HG03139 (cell line): ENCODE results near the gene VAPA.

ENCODE experiments used
- ATAC-seq: cut with Tn5 transposase; IDR thresholded peaks from one replicate; pipeline ENCODE4 v1.9.1; 2021; ENCODE audit not compliant: unreplicated experiment

The VAPA gene

DNA sequence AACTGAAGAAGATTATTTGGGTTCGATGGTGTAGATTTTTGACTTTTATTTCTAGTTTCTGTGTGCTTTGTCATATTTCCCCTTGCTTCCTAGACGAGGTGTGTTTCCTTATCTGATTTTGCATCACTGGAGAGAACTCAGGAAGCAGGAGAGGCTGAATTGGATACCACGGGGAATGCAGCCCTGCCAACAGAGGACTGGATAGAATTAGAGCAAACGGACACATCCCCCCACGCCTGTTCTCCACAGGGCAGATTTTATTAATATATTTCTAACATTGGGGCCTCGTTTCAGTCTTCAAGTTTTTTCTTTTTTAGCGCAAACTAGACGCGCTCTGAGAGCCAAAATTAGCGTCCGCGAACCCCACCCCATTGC is 678 bp upstream of the VAPA start:
- no peak for ATAC-seq

DNA sequence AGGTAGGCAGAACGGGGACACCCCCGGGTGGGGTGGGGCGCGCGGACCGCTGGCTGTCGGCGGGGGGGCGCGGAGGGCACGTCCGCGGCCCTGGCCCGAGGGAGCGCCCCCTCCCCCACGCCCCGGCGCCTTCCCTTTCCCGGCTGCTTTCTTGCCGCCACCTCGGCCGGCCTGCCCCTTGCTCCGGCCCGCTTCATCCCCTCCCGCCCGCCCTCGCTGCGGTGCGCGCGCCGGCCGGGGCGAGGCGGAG is 443 bp downstream of the VAPA start:
- ATAC-seq = no peak

DNA sequence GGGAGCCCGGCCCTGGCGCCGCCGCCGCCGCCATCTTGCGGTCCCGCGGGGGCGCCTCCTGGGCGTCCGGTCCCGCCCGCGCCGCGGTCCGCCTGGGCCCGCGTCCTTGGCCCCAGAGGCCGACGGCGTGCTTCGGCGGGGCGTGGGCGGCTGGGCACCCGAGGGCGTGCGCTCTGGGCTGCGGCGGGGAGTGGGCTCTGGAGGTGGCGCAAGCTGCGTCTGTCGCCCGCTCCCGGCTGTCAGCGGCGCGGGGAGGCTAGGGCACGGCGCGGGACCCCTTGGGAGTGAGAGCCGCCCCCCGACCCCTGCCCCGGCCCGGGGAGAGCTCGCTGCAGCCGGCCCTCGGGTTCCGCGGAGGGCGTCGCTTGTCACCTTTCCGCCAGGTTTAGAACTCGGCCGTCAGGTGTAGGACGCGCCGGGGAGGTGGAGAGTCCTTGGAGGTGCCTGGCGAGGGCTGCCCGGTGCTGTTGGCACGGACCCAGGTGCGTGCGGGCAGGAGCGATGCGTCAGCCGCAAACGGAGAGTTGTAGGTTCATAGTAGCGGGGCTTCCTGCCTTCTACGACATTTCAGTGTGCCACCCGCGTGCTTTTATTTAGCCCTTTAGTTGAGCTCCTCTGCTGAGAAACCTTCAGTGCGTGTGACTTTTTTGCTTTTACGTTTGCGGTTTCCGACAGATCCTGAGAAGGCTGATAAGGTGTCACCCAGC is 921 bp downstream of the VAPA start:
- peak; percentile 18 for ATAC-seq

DNA sequence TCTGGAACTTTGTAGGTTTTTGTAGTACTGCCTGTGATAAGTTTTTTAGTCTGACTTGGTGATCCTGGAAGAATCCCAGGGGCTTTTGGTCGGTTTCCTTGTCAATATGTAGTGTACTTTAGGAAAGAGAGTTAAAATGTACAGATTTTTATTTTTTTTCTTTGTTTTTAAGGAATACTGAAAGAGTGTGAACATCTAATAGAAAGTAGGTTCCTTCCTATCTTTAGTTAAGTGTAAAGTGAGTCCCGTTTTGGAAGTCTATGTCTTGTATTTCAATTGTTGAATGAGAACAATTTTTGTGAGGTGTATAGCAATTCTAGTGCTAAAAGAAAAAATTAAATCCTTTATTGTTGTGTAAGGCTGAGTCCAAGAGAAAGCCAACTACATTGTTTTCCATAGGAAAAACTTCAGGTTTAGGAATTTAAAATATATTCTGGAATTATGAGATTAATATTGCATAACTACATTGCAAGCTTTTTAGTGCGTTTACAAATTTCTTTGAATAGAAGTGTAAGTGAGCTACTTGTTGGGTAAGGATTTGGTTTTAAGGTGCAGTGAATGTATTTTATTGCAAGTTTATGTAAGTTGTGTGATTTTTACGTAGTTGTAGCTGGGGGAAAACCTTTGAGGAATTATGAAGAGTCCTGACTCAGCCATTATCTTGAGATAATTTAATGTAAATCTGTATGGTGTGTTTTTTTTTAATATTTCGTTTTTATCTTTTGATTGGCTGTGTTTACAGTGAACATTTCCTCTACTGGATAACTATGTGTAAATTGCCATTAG is 1.7 kb downstream of the VAPA start:
- no peak for ATAC-seq

DNA sequence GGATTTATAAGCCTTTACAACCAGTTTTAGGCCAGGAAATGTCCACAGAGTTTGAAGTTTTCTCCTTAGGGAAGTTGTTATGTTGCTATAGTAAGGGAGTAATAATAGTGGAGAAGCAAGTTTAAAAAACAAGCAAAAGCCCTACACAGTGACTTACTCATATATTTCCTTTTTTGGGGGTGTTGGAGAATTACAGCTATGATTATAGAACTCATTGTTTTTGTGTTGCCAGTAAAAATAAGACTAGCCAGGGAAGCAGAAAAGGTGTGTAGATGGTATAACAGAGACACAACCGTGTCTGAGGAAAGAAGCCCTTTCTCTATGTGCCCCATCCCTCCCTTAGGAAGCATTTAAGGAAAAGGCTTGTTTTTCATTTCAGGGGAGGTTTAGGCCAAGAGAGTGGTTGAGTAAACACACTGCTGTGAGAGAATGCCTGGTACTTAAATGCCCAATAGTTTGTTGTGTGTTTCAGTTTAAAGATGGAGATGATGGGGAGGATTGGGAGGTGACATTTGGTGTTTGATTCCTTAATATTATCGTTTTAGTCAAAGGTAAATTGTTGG is 2.3 kb downstream of the VAPA start:
- no peak for ATAC-seq

DNA sequence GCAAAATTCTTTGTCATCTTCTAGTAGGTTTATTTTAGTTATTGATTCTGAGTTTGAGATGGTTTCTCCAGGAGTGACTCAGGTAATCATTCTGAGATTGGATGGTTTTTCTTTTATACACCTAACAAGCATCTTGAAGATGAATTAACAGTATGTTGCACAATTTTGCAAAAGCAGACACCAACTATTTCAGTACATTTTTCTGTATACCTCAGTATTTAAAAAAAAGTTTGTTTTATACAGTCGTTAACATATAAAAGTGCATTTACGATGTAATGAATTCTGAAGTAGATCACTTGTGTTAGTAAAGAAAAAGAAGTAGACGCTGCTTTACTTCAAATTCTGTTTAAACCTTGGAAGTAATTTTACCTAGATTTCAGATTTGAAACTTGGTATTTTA is 3.0 kb downstream of the VAPA start:
- ATAC-seq = no peak

DNA sequence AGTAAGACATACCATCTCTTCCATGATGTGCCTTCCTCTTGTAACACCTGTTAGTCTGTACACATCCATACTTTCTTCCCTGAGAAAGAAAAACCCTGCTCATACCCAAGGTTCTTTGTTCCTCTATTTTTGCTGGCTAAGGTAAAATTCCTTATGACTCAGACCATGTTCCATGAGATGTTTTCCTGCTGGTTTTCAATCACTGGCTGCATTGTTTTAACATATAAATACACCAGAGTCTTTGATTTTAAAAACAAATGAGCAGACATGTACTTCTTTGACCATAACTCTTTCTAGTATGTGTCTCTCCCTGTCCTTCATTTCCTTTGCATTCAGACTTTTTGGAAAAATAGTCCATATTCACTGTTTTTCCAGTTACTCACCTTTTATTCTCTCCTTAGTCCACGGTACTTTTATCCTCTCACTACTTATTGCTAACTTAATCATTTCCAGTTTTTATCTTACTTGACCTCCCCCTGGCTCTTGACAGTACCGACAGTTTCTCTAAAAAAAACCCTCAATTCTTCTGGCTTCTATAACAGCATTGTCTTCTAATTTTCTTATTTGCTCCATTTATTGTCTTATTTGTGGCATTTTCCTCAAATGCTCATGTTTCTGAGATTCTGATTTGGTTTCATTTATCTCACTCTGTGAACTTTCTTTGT is 4.3 kb downstream of the VAPA start:
- ATAC-seq = no peak

DNA sequence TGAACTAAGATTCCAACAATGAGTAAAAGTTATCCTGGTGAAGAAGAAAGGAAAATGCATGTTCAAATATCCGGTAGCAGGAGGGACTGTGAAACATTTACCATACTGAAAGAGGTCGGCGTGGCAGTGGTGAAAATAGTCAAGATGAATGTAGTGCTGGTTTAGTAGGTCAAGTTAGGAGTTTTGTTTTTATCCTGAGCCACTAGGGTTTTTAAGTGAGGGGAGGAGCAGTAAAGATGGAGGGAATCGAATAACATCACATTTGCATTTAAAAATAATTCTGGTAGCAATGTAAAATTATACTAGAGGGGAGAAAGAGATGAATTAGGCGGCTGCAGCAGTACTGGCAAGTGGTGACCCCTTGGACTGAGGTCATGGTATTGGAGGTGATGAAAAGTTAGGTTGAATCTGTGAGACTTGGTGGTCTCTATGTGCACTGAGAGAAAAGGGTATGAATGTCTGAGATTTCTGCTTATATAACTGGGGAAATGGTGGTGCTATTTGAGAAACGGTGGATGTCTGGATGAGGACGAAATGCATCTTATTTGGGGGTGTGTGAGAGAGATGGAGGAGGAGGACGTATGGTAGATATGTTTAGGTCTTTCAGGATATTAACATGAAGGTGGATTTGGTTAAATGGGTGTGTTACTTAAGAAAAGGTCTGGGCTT is 5.9 kb downstream of the VAPA start:
- no peak for ATAC-seq

DNA sequence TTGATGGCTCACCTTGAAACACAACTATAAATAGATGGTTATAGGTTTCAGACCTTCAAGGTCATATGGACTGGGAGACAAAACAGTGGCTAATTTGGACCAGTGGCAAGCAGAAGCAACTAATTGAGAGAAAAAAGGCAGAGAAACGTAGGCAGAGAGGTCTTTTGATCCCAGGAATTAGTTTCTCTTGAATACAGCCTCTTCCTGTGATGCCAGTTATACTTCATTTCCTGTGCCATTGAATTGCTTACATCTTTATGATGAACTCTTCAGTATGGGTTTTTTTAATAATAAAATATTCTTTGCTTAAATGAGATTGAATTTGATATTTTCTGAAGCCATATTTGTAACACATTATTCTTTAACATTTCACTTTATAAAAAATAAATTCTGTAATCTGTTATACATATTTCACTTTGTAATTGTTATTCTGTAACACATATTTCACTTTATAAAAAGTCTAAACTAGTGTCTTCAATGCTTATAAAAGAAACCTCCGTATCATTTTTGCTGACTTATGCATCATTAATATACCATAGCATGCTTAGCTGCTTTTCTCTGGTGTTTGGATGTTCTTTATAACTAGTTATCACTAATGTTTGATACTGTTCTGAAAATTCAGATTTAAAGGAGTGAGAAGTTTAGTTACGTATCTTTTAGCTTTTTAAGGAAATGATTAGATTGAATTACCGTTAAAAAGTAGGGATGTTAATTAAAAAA is 8.9 kb downstream of the VAPA start:
- no peak for ATAC-seq

DNA sequence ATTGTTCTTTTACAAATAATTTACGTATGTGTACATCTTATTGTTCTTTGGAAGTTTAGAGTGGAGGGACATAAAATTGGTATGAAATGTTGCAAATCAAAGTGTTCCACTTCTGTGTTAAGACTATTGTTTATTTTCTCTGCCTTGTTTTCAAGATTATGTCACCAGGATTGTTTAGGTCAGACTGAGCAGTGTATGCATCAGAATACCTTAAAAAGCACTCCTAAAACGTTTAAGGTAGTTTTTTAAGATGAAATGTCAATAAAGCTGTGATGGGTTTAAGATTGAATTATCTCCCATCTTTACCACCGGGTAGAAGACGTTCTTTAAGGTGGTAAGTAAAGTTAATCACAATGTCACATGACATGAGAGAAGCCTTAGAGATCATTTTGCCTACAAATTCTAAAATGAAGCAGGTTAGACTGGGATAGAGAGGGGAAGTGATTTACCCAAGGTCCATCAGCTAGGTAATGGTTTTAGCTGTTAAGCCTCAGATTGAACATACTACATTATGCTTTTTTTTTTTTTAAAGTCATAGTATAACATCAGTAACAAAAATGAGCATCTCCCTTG is 10.6 kb downstream of the VAPA start:
- no peak for ATAC-seq

DNA sequence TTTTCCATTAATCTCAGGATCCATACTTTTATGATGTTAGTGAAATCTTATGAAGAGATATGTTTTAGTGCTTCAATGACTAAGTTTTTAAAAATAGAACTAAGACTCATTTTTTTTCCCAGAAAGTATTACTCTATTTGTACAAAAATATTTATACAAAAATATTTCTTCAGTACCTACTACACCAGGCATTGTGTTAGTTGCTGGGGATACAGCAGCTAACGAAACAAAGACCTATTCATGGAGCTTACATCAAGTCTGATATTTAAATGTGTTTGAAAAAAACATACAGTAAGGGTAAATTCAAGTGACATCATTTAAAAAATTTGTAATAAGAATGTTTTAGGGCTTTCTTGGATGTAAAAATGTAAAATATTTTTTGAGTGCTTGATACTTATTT is 11.6 kb downstream of the VAPA start:
- no peak for ATAC-seq

DNA sequence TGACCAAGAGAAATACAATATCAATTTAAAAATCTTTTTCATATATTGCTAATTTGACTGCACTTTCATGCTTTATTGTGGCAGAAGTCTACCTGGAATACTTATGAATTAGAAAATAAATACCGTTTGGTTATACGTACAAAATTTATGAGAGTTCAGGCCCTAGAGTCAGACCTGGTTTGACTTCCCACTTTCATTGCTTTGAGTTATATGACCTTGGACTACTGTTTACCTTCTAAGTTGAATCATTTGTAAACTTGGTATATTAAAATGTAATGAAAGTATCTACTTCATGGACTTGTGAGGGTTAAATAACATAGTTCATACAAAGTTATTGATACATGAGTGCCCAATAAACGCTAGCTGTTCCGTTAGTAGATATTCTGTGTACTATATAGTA is 12.0 kb downstream of the VAPA start:
- no peak for ATAC-seq

DNA sequence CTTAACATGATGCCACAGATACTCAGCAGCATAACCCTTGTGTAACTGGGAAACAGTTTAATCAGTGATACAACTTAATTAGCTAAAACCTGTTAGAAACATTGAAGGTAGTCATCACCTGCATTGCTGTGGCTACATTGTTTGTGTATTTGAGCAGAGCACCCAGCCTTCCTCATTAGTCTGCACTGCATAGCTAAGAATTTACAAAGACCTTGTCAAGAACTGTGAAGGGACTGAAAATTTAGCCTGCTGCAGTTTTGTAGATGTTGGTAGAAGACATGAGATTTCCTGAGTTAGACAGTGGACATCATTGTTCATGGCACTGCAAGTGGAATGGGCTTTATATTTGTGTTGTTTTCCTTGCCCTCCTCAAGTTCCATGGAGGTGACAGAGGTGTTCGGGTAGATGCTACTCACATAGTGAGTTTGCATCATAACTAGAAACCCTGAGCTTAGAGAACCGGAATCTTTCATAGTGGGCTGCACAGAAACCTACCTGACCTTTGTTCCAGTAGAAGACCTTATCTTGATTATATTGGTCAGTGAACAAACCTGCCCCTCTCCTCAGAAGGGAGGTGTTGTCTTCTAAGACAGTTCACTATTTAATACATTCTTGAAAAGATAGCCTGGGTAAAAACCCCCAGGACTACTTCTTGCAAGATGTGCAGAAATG is 12.5 kb downstream of the VAPA start:
- ATAC-seq = no peak

DNA sequence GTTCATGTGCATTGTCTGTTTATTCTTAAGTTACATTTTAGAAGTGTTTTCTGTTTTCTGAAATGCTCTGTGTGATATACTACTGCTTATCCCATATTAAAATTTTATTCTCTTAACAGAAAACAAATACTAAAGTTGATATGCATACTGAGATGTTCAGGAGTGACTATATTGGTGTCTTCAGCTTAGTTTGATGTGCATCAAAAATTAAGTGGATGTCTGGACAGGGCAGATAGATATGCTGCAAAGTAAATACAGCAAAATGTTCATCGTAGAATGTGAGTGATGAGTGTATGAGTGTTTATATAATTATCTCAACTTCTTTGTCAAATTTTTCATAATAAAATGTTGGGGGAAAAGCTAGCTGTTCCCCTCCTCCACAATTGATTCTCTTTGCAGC is 13.2 kb downstream of the VAPA start:
- ATAC-seq = no peak

DNA sequence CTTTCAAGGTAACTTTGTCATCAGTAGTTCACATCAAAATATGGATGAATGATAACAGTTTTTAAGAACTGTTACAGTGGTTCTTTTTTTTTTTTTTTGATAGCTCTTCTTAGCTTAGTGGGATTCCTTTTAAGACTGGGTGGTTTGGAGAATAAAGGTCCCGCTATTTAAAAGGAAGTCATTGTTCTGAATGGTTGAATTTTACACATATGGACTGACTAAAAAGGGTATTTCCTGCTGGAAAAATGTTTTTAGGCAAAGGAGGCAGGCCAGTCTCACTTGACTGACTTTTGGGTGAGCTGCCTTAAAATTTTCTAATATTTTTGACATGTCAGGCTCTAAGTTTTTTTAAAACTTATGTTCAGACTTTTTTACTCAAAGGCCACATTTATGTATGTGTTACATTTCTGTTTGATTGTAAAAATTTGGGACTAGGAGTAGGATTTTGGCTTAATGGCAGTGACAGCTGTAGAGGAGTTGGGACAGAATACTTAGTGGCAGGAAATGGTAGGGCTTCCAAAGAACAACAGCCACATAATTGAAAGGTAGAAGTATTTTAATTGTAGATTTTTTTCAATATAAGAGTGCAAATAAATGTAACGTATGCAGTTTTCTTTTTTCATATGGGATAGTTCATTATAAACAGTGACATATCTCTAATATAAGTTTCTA is 13.7 kb downstream of the VAPA start:
- ATAC-seq = no peak

DNA sequence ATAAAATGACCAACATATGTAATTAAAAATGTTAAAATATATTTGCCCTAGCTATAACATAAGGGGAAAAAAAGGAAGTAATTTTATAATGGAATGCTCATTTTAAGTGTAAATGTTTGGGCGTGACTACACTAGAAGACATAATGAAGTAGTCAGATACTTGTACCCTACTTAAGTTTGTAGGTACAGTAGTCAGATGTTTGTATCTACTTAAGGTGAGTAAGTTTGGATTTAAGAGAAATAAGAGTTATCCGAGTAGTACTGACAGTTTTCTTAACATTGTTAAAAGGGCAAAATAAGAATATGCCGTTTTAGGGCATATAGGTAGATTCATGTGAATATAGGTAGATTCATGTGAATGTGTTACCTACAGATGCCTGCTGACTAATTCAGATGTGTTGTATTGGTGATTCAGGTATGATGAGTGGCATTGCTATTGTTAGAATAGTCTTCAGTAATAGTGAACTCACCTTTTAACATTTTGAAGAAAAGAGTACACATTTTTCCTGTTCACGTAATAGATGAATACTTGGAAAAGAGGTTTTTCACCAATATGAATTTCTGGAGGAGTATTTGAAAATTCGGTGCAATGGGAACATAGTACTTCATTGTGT is 14.9 kb downstream of the VAPA start:
- ATAC-seq = no peak

DNA sequence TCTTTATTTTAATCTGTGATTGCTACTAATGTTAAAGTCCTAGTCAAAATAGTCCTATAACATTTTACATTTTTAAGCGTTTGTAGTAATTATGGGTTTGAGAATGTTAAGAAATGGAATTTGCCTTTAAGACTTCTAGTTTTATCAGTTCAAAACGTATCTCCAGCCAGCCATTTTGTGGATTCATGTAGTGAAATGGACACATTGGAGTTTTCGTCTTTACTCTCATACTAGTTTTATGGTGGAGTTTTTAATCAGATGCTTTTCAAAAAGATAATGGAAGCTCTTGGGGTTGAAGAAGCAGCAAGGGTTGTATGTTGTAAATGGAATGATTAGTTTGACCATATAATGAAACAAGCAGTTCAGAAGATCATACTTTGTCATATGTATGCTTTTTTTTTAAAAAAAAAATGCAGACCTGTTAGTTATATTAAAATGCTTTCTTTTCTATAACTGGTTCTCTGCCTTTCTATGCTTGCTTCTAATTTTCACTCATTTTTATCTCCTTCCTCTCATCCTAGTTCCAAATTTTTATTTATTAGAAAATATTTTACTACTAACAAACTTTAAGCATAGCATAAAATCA is 16.6 kb downstream of the VAPA start:
- ATAC-seq = no peak

DNA sequence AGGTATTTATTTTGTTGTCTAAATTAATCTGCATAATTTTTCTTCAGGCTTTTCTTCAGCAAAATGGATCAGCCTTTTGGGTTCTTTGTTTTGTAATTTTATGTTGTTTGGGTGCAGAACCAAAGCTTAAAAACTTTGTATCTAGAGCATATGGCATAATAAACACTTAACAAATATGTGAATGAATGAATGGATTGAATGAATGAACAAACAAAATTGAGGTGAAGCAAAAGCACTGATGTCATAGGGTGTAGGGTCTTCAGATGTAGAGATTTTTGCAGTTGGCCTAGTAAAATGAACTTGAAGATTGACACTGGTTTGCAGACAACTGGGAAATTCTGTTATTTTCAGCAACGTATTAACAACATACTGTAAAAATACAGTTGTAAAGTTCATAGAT is 17.3 kb downstream of the VAPA start:
- no peak for ATAC-seq

DNA sequence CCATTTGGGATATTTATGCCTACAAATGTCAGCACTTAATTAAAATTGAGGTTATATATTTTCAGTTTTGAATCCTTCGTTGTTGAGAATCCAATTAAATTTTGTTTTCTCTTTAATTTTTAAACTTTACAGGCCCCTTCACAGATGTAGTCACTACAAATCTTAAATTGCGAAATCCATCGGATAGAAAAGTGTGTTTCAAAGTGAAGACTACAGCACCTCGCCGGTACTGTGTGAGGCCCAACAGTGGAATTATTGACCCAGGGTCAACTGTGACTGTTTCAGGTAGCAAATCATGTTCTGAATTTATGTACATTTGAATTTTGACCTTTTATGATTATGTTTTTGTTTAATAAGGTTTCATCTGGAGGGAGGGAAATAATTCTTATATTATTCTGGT is 17.9 kb downstream of the VAPA start:
- ATAC-seq = no peak
